Activated CD8-positive, alpha-beta T cell treated with anti-CD3 and anti-CD28 coated beads, Interleukin-2, amount 10 ng/mL, durations not matched to agents 7 days and 5 days (primary cell): Measurements from ENCODE around the gene GCC2. TPM values are rescaled to one million over a fixed set of nuclear protein-coding genes. Genes with fewer than 3 reads are reported as not detected.
"Not testable (repeated sequence)": the region's sequence is repeated elsewhere in the genome, so short reads cannot be mapped to it uniquely, and the experiment has no call there.

Experiments
- ATAC-seq: fragments of 150-1000 bp; cut with Tn5 transposase; one replicate; pipeline ENCODE4 v1.10.0; 2021; ENCODE audit warnings: moderate library complexity
- CTCF ChIA-PET: fragments of 350-600 bp; sonication (Branson Sonifier 250); formaldehyde crosslinking; loops from one replicate; lab custom pipeline; 2021; ENCODE audit warnings: antibody characterized with exemption; lab: Charles Lee
- POLR2A ChIA-PET: fragments of 350-600 bp; sonication (Branson Sonifier 250); formaldehyde crosslinking; loops from one replicate; lab custom pipeline; 2021; ENCODE audit warnings: antibody characterized with exemption; lab: Charles Lee
- DNase-seq: peaks from one replicate; pipeline ENCODE4 v3.0.0-alpha.2; 2020
- H3K27ac Mint-ChIP-seq: one replicate; pipeline ENCODE4 v1.8.0; 2021; ENCODE audit warnings: mild to moderate bottlenecking, mixed read lengths
- H3K27me3 Mint-ChIP-seq: one replicate; pipeline ENCODE4 v1.8.0; 2021; ENCODE audit warnings: low read depth, mixed read lengths
- H3K36me3 Mint-ChIP-seq: one replicate; pipeline ENCODE4 v1.8.0; 2021; ENCODE audit warnings: low read depth, mixed read lengths
- H3K4me1 Mint-ChIP-seq: one replicate; pipeline ENCODE4 v1.8.0; 2021; ENCODE audit warnings: low read depth, mixed read lengths
- H3K4me3 Mint-ChIP-seq: one replicate; pipeline ENCODE4 v1.8.0; 2021; ENCODE audit warnings: mild to moderate bottlenecking, mixed read lengths
- H3K9me3 Mint-ChIP-seq: one replicate; pipeline ENCODE4 v1.8.0; 2022; ENCODE audit warnings: mixed read lengths; ENCODE audit not compliant: insufficient read depth
- total RNA-seq, 2 experiments: library from RNA; stranded (reverse); gene quantifications; one replicate each; pipeline ENCODE4 v1.2.3, GENCODE V29; 2021

Gene GCC2
- total RNA-seq, 2 experiments from 2014 or later: 38.8 to 41.4 TPM

DNA sequence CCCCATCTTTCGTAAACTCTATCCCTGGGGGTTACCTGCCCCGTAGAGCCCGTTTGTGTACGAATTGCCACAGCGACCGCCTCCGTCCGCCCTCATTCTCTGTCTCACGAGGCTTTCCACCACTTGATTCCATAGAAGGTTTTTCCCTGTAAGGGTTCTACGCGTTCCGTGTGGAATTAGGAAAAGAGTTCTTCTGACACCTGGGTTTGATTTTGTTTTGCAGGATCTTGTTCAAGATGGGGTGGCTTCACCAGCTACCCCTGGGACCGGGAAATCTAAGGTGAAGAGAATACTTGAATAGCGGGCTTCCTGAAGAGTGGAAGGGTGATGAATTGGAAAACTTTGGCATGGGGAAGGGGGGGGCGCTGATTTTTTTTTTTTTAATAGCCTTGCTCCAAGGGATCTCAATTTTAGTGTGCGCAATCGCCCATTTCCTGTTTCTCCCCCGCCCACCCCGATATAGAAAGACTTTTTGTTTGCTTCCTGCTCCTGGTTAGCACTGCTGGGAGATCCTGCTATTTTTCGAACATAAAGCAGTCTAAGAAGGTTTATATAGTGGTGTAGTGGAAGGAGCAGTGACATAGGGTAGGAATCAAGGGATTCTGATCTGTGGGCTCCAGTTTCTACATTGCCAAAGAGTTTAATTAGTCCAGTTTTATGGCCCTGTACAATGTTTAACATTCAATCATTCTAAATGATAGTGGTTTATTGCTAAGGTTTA is 564 bp downstream of the GCC2 start:
- ChIA-PET CTCF (interaction anchor here (0.7 to 2.2 kb wide), 3 partner anchors 10 to 88 kb away, joined by 3 to 8 read pairs (median 6); no protein-coding TSS in a partner anchor), POLR2A (interaction anchor here (0.6 to 2.0 kb wide), 8 partner anchors 8 to 273 kb away, joined by 3 to 9 read pairs (median 4); partner anchors contain the start of gene LIMS1)
- Mint-ChIP-seq H3K27me3 (no peaks in the 10 kb centered on the region), H3K9me3 (no peaks in the 10 kb centered on the region), H3K4me1 (peaks cover 33% of the 10 kb centered on the region), H3K36me3 (peaks cover 33% of the 10 kb centered on the region), H3K4me3 (peak overlapping the region; percentile 92), H3K27ac (peak overlapping the region; percentile 92)
- peak; percentile 64 for ATAC-seq
- peak; percentile 58 for DNase-seq

DNA sequence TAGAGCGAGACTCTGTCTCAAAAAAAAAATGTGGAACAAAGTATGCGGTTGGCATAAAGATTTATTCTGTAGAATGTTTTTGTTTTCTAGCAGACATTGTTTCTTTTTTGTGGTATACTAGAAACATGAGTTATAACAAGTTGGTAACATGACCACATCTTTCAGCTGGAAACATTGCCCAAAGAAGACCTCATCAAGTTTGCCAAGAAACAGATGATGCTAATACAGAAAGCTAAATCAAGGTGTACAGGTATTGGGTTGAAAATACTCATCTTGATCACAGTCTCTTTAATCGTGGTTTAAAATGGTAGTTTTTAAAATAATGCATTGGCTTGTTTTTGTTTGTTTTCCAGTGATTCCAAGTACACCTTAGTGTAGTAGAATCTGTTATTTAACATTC is 1.9 kb downstream of the GCC2 start:
- Mint-ChIP-seq H3K4me1 (peaks cover 29% of the 10 kb centered on the region), H3K36me3 (peaks cover 42% of the 10 kb centered on the region), H3K27me3 (no peaks in the 10 kb centered on the region), H3K4me3 (no peak overlapping the region), H3K27ac (peak overlapping the region; percentile 92), H3K9me3 (peaks cover 3% of the 10 kb centered on the region)
- ChIA-PET POLR2A (interaction anchor here (0.6 to 0.7 kb wide), 2 partner anchors 120 to 1694 kb away, joined by 3 to 6 read pairs; no protein-coding TSS in a partner anchor), CTCF (interaction anchor here (0.7 to 1.4 kb wide), 2 partner anchors 89 to 133 kb away, joined by 3 read pairs; no protein-coding TSS in a partner anchor)
- ATAC-seq: no peak
- no peak for DNase-seq

DNA sequence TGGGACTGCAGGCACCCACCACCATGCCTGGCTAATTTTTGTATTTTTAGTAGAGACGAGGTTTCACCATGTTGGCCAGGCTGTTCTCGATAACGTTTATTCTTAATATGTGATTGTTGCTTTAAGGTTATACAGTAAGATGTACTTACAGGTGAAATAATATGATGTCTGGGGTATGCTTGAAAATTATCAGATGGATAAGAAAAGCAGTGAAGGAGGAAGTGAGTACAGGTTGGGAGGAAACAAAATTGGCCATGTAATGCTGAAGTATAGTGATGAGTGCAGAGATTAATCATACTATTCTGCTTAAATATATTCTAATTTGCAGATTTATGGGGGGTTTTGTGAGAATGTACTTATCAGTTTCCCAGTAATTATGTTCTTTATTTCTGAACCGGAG is 3.0 kb downstream of the GCC2 start:
- Mint-ChIP-seq H3K36me3 (peaks cover 51% of the 10 kb centered on the region), H3K27ac (no peak overlapping the region), H3K4me3 (no peak overlapping the region), H3K4me1 (peaks cover 31% of the 10 kb centered on the region), H3K27me3 (no peaks in the 10 kb centered on the region), H3K9me3 (peaks cover 4% of the 10 kb centered on the region)
- ChIA-PET CTCF (no interaction called here), POLR2A (no interaction called here)
- ATAC-seq: no peak
- DNase-seq: no peak

DNA sequence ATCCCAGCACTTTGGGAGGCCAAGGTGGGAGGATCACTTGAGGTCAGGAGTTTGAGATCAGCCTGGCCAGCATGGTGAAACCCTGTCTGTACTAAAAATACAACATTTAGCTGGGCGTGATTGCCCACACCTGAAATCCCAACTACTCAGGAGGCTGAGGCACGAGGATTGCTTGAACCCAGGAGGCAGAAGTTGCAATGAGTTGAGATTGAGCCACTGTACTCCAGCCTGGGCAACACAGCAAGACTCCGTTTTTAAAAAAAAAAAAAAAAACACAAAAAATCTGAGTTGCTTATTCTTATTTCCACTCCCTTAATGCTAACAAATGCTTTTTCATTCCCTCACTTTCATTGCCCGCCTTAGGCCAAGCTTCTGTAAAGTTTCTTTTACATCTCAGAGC is 4.5 kb downstream of the GCC2 start:
- DNase-seq, H3K4me3 Mint-ChIP-seq, CTCF ChIA-PET, POLR2A ChIA-PET, H3K27ac Mint-ChIP-seq, H3K27me3 Mint-ChIP-seq, ATAC-seq: not testable (repeated sequence)
- peaks cover 23% of the 10 kb centered on the region for H3K4me1 Mint-ChIP-seq
- peaks cover 18% of the 10 kb centered on the region for H3K9me3 Mint-ChIP-seq
- peaks cover 66% of the 10 kb centered on the region for H3K36me3 Mint-ChIP-seq

DNA sequence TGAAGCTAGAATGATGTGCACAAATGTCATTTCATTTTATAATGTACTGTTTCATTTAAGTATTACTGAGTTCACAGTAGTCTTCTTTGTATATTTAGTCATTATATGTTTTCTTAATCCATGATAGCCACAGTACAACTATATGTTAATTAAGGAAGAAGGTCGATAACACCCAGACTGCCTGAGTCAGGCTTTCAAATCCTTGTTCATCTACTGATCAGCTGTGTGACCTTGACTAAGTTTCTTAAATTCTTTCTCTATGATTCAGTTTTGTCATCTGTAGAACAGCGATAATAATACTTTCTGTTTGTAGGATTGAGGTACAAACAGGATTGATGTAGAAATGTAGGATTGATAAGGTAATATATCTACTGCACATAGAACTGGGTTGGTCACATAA is 5.4 kb downstream of the GCC2 start:
- Mint-ChIP-seq H3K4me1 (peaks cover 24% of the 10 kb centered on the region), H3K36me3 (peaks cover 75% of the 10 kb centered on the region), H3K27ac (no peak overlapping the region), H3K4me3 (no peak overlapping the region), H3K9me3 (peaks cover 18% of the 10 kb centered on the region), H3K27me3 (no peaks in the 10 kb centered on the region)
- ChIA-PET POLR2A (no interaction called here), CTCF (no interaction called here)
- ATAC-seq (no peak), DNase-seq (no peak)

DNA sequence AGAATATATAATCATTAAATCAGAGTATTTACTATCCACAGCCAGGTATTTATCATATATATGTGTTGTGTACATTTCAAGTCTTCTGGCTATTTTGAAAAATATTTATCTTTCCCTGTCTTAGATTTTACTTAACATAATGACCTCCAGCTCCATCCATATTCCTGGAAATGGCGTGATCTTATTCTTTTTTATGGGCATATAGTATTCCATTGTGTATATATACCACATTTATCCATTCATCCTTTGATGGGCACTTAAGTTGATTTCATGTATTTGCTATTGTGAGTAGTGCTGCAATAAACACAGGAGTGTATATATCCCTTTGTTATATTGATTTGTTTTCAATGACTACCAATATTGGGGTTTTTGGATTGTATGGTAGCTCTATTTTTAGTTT is 6.6 kb downstream of the GCC2 start:
- H3K4me3 Mint-ChIP-seq: no peak overlapping the region
- CTCF ChIA-PET: interaction anchor here (0.6 kb wide), 1 partner anchor 53 kb away, joined by 3 read pairs; no protein-coding TSS in a partner anchor

DNA sequence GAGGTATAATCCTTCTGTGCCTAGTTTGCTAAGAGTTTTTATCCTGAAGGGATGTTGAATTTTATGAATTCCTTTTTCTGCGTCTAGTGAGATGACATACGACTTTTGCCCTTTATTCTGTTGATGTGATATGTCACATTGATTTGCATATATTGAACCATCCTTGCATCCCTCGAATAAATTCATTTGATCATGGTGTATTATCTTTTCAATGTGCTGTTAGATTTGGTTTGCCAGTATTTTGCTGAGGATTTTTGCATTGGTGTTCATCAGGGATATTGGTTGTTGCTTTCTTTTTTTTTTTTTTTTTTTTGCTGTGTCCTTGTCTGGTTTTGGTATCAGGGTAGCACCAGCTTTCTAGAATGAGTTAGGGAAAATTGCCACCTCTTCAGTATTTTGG is 9.1 kb downstream of the GCC2 start:
- DNase-seq (no peak), ATAC-seq (no peak)
- Mint-ChIP-seq H3K9me3 (peaks cover 22% of the 10 kb centered on the region), H3K27ac (no peak overlapping the region), H3K36me3 (peaks cover 84% of the 10 kb centered on the region), H3K4me1 (peaks cover 18% of the 10 kb centered on the region), H3K27me3 (no peaks in the 10 kb centered on the region), H3K4me3 (no peak overlapping the region)
- POLR2A ChIA-PET: interaction anchor here (0.9 to 1.0 kb wide), 2 partner anchors 9 to 10 kb away, joined by 3 read pairs; partner anchors contain the start of gene GCC2
- CTCF ChIA-PET: no interaction called here

More for the DNA sequence above, 6.6 kb downstream of the GCC2 start:
- DNase-seq (no peak), ATAC-seq (no peak)
- H3K4me1 Mint-ChIP-seq: peaks cover 23% of the 10 kb centered on the region
- POLR2A ChIA-PET: no interaction called here
- no peak overlapping the region for H3K27ac Mint-ChIP-seq
- H3K9me3 Mint-ChIP-seq: peaks cover 18% of the 10 kb centered on the region
- H3K27me3 Mint-ChIP-seq: no peaks in the 10 kb centered on the region
- peaks cover 81% of the 10 kb centered on the region for H3K36me3 Mint-ChIP-seq

DNA sequence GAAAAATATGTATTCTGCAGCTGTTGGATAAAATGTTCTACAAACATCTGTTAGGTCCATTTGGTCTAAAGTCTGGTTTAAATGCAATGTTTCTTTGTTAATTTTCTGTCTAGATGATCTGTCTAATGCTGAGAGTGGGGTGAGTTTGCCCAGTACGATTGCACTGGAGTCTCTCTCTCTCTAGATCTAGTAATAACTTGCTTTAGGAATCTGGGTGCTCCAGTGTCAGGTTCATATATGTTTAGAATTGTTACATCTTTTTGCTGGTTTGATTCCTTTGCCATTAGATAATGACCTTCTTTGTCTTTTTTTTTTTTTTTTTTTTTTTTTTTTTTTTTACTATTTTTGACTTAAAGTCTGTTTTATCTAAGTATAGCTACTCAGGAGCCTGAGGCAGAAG is 10.4 kb downstream of the GCC2 start:
- no peak for DNase-seq
- Mint-ChIP-seq H3K27me3 (no peaks in the 10 kb centered on the region), H3K4me3 (no peak overlapping the region), H3K36me3 (peaks cover 87% of the 10 kb centered on the region), H3K27ac (no peak overlapping the region), H3K9me3 (peaks cover 24% of the 10 kb centered on the region), H3K4me1 (peaks cover 17% of the 10 kb centered on the region)
- ChIA-PET CTCF (interaction anchor here (0.6 kb wide), 1 partner anchor 513 kb away, joined by 3 read pairs; no protein-coding TSS in a partner anchor), POLR2A (no interaction called here)
- no peak for ATAC-seq

DNA sequence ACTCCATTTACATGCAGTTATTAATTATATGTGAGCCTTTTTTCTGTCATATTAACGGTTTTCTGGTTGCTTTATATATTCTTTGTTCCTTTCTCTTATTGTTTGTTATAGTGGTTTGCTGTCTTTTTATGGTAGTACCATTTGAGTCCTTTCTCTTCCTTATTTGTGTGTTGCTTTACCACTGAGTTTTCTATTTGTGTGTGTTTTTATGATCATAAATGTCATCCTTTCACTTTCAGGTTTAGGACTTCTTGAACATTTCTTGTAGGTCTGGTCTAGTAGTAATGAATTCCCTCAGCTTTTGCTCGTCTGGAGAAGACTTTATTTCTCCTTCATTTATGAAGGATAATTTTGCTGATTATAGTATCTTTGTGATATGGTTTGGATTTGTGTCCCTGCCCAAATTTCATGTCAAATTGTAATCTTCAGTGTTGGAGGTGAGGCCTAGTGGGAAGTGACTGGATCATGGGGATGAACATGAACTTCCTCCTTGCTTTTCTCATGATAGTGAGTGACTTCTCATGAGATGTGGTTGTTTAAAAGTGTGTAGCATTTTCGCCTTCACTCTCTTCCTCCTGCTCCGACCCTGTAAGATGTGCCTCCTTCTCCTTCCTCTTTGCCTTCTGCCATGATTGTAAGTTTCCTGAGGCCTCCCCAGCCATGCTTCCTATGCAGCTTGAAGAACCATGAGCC is 11.5 kb downstream of the GCC2 start:
- H3K4me1 Mint-ChIP-seq: peaks cover 17% of the 10 kb centered on the region
- ChIA-PET CTCF (interaction anchor here (1.2 kb wide), 1 partner anchor 23 kb away, joined by 3 read pairs; no protein-coding TSS in a partner anchor), POLR2A (no interaction called here)
- no peaks in the 10 kb centered on the region for H3K27me3 Mint-ChIP-seq
- peaks cover 24% of the 10 kb centered on the region for H3K9me3 Mint-ChIP-seq
- H3K27ac Mint-ChIP-seq: peak overlapping the region; percentile 21
- peaks cover 87% of the 10 kb centered on the region for H3K36me3 Mint-ChIP-seq
- ATAC-seq: no peak
- no peak overlapping the region for H3K4me3 Mint-ChIP-seq
- DNase-seq: no peak

DNA sequence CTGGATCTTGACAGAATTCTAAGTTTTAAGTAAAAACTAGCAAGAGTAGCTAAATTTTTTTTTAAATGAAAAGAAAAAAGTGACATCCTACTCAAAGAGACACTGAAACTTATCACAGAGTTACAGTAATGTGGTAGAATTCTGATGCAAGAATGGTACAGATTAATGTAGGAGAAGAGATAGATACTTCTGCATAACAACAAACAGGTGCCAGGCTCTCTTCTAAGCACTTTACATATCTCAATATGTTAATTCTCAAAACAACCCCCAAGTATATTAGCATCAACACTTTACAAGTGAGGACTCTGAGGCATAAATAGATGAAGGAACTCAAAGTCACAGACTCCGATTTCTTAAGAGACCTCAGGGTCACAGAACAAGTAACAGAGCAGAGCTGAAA is 28.1 kb downstream of the GCC2 start:
- ATAC-seq (no peak), DNase-seq (no peak)
- Mint-ChIP-seq H3K27me3 (no peaks in the 10 kb centered on the region), H3K36me3 (peaks cover 42% of the 10 kb centered on the region), H3K9me3 (no peaks in the 10 kb centered on the region), H3K4me3 (no peak overlapping the region), H3K4me1 (no peaks in the 10 kb centered on the region), H3K27ac (no peak overlapping the region)
- CTCF ChIA-PET: no interaction called here
- POLR2A ChIA-PET: no interaction called here

DNA sequence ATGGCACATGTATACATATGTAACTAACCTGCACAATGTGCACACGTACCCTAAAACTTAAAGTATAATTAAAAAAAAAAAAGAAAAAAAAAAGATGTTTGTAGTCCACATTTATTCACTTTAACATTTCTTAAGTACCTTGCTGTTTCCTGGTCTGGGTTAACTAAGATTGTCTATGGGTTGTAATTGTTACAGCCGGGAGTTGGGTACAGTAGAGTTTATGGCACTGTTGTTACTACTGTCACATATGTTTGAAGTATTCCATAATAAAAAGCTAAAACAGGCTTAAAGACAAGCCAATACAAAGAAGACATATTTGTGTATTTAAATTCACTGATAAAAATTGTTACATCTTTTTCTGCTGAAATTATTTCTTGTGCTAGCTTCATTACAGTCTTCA is 36.2 kb downstream of the GCC2 start:
- CTCF ChIA-PET: no interaction called here
- Mint-ChIP-seq H3K36me3 (peaks cover 42% of the 10 kb centered on the region), H3K27me3 (no peaks in the 10 kb centered on the region), H3K9me3 (no peaks in the 10 kb centered on the region), H3K4me3 (no peak overlapping the region), H3K27ac (no peak overlapping the region), H3K4me1 (no peaks in the 10 kb centered on the region)
- DNase-seq (no peak), ATAC-seq (no peak)
- POLR2A ChIA-PET: no interaction called here
